Raji (cell line): ENCODE measurements around the gene CDK5RAP2.

Experiments
- POLR2A ChIP-seq: IDR thresholded peaks from 2 replicates; pipeline ENCODE4 v1.6.1; 2011; ENCODE audit warnings: low read depth, low read length, control low read depth; ENCODE audit not compliant: insufficient read depth

CDK5RAP2 gene

GRCh38 chr9:120394058-120394669, 185.8 kb downstream of the CDK5RAP2 start:
- no peak for TF ChIP-seq POLR2A

DNA sequence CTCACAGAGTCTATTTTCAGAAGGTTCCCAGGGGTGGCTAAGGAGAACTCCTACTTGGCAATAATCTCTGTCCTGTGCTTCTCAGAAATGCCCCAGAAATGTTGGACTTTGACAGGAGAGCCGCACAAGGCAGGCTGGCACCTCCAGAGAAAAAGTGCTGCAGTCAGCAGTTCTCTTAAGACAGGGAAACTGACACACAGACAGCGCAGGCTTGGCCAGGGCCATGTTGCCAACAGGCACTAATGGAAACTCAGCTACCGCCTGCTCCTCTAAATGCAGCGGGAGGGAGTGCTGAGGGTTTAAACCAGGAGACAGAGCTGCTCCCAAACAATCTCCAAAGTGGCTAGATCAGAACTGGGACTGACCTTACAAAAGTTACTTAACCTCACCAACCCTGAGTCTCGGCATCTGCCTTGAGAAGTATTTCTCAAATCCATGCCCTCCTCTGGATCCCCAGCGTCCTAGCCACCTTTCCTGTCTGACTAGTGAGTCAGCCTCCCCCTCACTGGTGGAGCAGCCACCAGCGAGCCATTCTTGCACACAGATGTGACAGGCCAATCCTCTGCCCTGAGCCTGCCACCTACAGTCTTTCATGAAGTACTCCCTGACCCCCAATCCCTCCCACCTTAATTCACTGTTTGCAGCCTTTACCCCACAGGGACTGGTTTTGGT, 186.4 kb downstream of the CDK5RAP2 start:
- TF ChIP-seq POLR2A: no peak

GRCh38 chr9:120392711-120393110, 187.3 kb downstream of the CDK5RAP2 start:
- no peak for TF ChIP-seq POLR2A

DNA sequence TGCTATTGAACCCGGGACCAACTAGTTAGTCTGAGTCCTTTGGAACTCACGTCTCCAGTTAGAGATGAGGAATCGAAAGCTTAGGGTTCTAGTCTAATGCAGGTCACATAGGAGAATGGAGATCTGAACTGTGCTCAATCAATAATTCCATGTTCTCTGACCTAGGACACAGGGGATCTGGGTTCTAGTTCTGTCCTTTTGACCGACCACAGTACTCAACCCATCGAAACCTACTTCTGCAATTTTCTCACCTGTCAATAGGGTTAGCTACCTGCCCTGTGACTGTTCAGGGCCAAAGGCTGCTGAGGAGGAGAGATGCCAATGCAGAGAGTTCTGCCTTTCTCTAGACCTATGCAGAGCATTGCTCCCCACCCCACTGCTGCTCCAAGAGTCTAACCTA, 187.7 kb downstream of the CDK5RAP2 start:
- no peak for TF ChIP-seq POLR2A

GRCh38 chr9:120391691-120392090, 188.3 kb downstream of the CDK5RAP2 start:
- TF ChIP-seq POLR2A: no peak

- no peak for TF ChIP-seq POLR2A
These were observed 189.3 kb downstream of the CDK5RAP2 start for GRCh38 chr9:120390637-120391190.

GRCh38 chr9:120389867-120390266, 190.1 kb downstream of the CDK5RAP2 start:
- TF ChIP-seq POLR2A: no peak

DNA sequence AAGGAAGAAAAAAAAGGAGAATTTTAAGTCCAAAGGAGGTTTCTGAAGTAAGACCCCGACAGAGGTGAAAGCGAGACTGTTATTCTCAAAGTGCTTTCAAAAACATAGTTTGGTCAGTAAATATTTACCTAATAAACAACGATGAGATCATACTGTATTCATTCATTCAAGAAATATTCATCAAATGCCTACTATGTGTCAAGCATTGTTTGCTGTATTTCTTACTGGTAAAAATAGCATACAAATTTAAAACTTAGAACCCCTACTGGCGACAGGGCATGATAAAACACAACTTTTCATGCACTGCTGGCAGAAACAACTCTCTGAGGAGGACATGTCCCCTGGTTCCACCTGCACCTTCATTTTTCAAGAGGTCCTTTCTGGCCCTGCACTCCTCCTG, 190.7 kb downstream of the CDK5RAP2 start:
- no peak for TF ChIP-seq POLR2A

DNA sequence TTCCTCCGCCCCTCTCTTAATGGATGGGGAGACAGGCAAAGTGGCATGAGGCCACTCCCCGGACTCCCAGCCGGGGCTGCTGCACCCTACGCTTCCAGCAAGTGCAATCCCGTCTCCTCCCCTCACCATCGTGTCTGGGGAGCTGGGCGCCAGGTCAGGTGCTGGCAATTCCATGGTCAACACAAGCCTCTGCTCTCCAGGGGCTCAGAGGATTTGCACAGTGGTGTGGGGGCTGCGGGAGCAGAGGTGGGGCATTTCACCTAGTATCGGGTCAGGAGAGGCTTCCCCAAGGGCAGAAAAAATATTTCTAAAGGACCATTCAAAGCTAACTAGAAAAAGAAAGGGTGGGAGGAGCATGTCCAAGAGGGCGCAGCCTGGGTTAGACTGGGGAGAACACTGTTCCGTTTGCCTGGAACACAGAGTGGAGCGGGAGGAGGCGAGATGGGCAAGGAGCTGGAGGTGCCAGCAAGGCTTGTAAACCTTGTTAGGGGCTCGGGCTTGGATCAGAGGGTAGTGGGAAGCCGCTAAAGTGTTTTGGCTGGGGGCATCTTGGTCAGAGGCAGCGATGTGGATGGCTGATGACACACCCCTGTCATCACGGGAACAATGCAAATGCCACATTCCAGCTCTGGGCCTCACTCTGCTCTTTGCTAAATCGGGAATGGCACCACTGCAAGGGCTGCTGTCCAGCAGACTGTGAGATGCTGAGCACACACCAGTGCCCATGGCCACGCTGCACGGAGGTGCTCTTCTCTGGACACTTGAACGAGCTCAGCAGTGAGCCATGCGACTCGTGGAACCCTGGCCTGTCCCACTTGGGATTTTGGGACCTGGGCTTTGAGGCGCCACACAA, 191.7 kb downstream of the CDK5RAP2 start:
- TF ChIP-seq POLR2A: no peak

- no peak for TF ChIP-seq POLR2A
These were observed 192.5 kb downstream of the CDK5RAP2 start for GRCh38 chr9:120387257-120388002.

GRCh38 chr9:120386390-120387131, 193.4 kb downstream of the CDK5RAP2 start:
- TF ChIP-seq POLR2A: no peak

DNA sequence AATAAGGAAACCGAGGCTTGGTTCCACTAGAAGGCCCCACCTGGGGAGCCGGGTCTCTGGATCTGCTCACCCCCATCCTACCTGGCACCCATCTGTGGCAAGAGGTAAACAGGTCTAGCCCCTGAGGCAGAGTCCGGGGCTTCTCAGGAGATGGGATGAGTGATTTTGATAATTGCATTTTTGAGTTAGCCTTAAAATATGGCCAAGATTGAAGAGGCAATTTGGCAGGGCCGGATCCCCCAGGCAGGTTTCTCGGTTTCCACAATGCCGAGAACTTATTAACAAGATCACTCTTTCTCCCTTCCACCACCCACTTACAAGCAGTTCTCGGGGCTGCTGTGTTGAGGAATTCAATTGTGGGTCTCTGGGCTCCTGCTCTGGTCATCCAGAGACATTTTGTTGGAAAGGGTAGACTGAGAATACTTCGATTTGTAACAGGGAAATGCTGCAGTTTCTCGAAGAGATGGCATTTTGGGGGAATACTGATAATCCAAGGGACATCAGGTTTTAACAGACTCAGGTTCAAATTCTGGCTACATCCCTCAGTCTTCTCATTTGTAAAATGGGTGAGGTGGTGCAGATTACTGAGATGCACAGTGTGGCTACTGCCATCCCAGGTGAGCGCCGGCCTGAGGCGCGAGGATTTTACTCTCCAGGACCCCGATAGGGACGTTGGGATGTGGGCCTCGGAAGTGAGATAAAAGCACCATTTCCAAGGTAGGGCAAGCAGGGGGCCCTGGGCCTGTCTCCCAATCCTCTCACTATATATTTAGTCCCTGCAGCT, 194.2 kb downstream of the CDK5RAP2 start:
- no peak for TF ChIP-seq POLR2A

GRCh38 chr9:120384925-120385272, 195.1 kb downstream of the CDK5RAP2 start:
- TF ChIP-seq POLR2A: no peak
